GM21528 (cell line): Measurements from ENCODE around the gene NUP188.
A peak's percentile ranks its signal among the peaks of the same experiment; 100 is the strongest.

ENCODE experiments used
- ATAC-seq: cut with Tn5 transposase; IDR thresholded peaks from one replicate; pipeline ENCODE4 v1.9.1; 2021; ENCODE audit warnings: mild to moderate bottlenecking, moderate library complexity; ENCODE audit not compliant: unreplicated experiment, low FRiP score

Gene NUP188

DNA sequence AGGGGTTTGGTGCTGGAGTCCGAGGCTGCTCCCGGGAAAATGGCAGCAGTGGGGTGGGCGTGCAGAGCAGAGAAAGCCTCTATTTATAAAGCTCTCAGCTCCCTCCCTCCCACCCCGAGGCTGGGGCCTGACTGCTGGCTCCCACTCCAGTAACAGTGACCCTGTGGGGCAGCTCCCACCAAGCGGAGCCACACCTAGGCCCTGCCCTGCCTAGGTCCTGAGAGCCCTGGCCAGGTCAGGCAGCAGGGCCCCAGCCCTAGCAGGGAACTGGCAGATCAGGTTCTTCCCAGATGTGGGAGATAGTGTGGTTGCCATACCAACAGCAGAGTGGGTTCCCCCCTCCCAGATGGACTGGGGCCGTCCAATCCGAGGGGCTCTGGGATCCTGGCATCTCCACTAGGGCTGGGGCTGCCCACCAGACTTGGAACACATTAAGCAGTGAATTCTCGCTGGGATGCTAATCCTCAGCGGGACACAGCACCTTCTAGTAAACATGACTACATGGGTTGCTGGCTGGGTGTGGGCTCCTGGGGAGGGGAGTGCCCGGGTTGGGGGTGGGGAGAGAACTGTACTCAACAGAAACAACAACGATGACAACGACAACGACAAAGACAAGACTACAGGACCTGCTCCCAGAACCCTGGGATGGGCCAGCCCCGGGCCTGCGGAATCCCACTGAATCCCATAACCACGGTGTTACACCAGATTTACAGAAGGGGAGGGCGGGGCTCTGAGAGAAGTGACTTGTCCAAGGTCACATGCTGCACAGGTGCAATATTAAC, 79.1 kb downstream of the NUP188 start:
- no peak for ATAC-seq

DNA sequence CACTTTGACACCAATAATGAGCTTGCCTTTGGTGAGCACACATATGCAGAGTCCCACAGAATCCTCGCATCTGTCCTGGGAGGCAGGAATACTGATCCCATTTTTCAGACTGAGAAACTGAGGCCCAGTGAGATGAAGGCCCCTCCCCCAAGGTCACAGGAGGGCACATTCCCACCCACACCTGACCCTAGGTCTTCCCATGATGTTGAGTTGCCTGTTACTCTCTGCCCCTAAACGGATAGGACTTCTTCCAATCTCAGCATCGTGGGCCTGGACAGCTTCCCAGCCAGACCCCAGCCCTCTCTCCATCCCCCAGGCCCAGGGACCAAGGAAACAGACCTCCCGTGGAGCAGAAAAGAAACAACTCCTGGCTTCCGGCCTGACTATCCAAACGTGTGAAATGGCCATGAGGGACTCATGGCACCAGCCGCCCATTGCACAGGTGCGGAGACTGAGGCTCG, 79.8 kb downstream of the NUP188 start:
- no peak for ATAC-seq

DNA sequence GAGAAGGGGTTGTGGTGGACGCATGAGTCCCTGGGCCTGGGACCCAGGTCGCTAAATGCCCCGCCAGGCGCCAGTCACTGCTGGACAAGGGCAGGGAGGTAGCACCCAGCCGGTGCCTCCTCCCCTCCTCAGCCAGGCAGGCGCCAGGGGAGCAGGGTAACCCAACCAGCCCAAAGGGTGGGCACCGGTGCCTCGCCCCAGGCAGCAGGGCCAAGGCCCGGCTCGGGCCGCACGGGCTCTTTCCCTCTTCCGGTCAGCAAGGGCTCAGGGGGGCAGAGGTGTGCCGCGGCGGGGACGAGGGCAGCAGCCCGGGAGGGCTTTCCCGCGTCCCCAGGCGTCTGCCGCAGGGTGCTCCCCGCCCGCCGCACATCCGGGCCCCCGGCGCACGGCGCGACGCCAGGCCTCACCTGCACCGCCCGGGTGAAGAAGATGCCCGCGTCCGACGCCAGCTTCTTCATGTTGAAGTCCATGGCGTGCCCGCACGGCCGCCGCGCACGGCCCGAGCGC, 80.2 kb downstream of the NUP188 start:
- peak; percentile 43 for ATAC-seq

DNA sequence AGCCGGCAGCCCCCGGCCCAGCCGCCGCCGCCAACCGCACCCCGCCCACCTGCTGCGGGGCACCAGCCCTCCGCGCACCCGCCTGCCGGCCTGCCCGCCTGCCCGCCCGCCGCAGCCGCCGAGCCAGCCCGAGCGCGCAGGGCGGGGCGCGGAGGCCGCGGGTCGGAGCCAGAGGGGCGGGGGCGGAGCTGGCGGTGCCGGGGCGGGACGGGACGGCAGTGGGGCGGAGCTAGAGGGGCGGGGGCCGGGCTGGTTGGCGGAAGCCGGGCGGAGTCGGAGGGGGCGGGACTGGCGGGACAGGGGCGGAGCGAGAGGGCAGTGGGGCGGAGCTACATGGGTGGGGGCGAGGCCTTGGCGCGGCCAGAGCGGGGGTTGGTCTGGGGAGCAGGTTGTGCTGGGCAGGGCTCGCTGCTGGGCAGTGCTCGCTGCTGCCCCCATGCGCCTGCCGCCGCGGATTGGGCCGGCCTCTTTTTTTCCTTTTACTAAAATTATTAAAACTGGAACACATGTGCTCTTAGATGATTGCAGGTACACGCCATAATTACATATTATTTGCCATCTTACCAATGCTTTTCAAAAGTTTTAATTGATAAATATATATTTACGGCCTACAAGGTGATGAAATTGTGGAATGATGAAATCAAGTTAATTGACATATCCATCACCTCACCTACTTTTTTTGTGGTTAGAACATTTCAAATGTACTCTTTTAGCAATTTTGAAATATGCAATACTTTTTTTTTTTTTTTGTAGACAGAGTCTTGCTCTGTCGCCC, 80.9 kb downstream of the NUP188 start, which contains the start of gene SH3GLB2:
Gene SH3GLB2 (minus strand): TSS at position 140 of the 775 bp plus-strand sequence. CDS start 177 bp downstream, outside the sequence.
- ATAC-seq: peak; percentile 59

DNA sequence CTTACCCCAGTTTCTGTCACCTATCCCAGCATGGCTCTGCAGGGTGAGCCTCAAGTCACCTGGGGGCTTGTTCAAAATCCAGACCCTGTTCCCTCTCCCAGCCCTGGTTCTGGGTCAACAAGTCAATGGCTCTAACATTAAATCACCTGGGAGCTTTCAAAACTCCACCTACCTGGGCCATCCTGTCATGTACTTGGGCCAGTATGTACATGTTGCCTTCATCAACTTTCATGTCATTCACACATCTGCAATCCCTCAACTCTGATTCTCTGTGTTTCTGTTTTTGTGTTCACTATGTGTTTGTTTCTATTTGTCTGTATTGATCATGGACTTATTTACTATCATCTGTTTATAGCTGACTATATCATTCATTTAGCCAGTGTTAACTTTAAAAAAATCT, 82.7 kb downstream of the NUP188 start:
- ATAC-seq: no peak

DNA sequence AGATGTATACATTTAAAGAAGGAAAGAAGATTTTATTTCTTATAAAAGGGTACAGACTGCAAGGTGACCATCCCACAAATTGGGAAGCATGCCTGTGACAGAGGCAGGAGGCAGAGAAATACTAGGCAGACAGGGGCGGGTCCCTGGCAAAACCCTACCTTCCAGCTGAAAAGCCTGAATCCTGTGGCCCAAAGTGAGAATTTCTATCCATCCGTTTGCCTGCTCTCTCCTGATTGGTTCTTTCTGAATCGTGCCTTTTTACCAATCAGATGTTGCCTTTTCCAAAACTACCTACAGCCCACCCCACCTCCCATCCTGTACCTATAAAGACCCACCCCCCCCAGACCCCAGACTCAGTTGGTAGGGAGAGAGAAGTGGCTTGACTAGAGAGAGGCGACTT, 84.0 kb downstream of the NUP188 start:
- ATAC-seq: no peak

DNA sequence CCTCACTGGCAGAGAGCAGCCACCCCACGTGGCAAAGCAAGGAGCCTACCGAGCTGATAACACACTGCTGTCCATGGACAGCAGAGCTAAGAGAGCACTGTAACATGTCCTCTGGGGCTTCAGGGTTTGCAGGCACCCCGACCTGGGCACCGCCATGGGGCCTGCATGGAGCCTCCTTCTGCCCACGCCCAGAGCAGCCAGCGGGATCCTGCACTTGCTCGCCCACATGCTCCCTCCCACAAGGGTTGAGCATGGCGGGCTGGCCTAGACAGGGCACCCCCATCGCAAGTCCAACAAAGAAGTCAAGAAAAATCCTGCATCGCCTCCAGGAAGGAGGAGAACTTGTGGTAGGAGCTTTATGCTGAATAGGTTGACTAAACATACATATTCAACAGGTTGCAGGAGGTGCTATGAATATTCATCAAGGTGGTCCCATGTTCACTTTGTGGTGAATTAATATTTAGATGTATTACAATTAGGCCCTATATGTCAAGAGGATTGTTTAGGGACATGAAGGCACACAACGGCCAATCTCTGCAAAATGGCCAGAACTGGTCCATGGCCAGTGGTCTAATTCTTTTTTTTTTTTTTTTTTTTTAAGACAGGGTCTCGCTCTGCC, 85.2 kb downstream of the NUP188 start:
- ATAC-seq: no peak

DNA sequence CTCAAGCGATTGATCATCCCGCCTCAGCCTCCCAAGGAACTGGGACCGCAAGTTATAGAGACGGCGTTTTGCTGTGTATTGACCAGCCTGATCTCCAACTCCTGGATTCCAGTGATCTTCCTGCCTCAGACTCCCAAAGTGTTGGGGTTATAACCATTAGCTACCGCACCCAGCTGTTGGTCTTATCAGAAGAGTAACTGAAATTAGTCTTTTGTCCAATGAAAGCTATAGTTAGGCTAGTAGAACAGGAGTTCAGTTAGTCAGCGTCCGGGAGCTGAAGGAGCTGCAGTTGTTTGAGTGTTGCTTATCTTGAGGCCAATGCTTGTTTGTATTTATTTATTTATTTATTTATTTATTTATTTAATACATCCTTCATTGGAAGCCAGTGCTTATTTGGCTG, 85.7 kb downstream of the NUP188 start:
- ATAC-seq: no peak

DNA sequence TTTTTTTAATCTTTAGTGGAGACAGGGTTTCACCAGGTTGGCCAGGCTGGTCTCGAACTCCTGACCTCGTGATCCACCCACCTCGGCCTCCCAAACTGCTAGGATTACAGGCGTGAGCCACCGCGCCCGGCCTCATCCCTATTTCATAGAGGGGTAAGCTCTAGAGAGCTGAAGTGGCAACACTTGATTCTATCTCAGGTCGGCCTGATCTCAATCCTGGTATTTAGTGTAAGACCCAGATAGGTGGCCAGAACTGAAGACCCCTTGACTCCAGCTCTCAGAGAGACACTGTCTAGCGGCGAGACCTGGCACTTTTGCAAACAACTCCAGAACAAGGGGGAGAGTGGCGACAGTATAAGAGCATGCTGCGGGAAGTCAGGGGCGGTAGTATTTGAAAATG, 88.3 kb downstream of the NUP188 start:
- ATAC-seq: peak; percentile 3

DNA sequence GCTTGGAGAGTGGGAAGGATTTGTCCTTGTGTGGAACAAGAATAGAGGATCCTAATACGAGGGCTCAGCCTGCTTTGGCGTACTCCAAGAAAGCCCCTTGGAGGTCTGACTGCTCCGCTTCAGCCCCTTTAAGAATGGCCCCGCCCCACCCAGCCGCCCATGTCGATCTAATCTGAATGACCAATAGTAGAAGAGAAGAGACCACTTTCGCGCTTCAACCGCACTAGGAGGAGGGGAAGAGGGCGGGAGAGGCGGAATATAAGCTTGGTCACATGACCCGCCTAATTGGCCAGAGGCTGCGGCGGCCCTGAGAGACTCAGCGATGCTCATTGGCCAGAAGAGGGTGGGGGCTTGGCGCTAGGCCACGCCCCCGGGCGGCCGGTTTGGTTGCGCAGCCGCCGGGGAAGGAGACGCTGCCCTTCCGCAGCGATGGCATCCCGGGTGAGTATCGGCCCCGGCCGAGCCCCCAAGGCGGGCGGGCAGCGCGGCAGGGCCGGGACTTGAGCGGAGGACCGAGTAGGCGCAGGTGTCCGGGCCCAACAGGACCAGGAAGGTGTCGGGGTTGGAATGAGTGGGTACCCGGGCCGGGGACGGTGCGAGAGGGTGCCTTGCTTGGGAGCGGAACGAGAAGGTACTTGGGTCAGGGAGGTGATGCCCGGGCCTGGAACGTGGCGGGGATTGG, 88.9 kb downstream of the NUP188 start, which contains the start of gene MIGA2:
Gene MIGA2 (plus strand): TSS at position 386 of the 682 bp plus-strand sequence. CDS start 3,969 bp downstream, outside the sequence.
- peak; percentile 93 for ATAC-seq

DNA sequence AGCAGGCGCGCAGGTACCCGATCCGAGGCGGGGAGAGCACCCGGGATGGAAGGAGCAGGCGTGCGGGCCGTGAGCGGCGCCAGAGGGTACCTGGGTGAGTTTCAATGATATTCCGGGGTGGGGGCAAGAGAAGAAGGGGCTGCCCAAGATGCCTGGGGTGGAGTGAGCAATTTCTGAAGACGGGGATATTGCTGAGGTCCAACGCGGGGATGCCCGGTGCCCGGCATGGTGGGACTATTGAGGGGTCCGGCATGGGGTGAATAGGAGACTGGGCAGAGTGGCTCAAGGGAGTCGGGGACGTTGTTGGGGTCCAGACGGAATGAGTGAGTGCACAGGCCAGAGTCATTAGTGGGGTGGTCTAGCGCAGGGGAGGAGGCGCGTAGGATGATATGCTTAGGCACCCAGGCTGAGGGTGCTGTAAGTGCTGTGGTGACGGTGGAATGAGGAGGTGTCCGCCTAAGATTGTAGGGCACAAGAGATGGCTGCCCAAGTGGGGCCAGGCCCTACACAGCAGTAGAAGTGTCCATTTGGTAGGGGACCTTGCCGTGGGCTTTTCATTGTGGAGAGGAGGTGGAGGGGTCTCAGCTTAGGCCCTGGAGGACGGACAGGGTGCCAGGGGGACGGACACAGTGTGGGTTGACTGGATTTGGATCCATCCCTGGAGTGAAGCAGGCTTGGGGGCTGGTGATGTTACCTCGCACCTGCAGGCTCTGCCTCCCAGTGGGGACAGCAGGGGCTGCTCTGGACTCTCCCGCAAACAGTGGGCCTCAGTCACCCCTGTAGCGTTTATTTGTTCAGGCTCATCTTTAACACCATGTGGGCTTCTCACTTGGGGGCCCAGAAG, 89.6 kb downstream of the NUP188 start:
- ATAC-seq: no peak

DNA sequence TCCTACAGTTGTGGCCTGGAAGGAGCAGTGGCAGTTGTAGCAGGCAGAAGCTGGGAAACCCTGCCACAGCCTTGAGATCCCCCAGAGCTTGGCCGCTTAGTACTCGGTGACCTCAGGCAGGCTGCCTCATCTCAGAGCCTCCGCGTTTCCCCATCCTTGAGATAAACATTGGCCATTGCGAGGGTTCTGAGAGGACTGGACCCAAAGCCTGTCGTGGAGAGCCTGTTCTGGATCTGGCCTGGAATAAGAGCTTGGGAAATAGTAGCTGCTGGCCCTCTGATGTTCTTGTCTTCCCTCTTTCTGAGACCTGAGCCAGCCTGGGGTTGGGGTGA, 90.2 kb downstream of the NUP188 start:
- ATAC-seq: no peak

DNA sequence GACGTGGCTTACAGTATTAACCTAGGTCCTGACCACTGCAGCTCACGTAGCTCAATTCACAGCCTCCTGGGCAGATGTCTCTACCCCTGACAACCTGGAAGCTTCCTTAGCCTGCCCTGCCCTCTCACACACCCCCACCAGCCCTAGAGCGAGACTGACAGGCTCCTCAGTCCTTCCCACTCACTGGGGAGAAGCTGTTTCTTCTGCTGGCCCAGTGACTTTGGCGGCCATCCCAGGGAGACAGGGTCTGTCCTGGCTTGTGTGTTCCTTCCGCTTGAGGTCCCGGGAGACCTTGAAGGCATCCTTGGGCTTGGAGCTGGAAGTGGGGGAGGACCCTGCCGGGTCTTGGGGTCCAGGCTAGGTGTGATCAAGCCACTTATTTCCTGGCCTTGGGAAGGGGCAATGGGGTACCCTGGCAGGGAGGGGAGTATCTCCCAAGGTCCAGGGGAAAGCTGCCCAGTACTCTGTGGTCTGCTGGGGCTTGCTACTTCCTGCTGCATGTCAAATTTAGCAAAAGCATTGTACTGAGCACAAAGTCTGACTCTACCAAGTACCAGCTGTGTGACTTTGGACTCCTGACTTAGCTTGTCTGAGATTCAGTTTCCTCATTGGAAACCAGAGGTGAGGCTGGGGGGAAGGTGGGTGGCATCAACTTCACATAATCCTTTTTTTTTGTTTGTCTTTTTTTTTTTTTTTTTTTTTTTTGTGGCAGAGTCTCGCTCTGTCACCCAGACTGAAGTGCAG, 90.8 kb downstream of the NUP188 start:
- no peak for ATAC-seq

DNA sequence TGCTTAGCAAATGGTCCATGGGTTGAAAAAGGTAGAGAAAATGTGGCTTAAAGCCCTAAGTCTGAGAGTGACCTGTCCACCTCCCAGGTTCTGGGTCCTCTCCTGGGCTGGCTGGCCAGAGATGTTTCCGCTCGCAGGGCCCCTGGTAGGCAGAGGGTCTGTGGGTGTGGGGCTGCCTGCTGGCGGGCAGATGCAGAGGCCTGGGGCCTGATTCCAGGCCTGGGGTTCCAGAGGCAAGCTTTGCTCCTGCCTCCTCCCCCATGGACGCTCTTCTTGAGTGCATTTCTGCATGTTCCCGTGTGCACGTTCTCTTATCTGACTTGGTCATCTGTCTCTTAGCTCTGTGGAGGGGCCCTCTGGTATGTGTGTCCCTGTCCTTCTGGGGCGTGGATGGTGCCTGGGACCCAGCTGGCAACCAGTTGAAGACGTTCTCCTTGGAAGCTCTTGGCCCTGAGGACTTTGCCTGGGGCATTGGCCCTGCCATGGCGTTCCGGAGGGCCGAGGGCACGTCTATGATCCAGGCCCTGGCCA, 92.7 kb downstream of the NUP188 start:
- ATAC-seq: no peak

DNA sequence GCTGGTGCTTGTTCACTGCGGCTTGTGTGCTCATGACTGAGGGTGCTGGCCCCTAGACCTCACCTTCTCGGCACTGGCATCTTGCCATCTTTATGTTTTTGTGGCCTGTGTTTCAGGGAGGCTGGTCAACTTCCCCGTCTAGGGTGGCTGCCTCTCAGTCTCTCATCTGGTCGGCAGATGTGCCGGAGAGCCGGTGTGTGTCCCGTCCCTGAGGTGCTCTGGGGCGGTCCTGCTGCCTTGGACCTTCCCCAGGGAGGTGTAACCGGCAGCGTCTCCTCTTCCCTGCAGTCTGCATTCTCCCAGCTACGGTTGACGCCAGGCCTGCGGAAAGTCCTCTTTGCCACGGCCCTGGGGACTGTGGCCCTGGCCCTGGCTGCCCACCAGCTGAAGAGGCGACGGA, 94.5 kb downstream of the NUP188 start:
- no peak for ATAC-seq

DNA sequence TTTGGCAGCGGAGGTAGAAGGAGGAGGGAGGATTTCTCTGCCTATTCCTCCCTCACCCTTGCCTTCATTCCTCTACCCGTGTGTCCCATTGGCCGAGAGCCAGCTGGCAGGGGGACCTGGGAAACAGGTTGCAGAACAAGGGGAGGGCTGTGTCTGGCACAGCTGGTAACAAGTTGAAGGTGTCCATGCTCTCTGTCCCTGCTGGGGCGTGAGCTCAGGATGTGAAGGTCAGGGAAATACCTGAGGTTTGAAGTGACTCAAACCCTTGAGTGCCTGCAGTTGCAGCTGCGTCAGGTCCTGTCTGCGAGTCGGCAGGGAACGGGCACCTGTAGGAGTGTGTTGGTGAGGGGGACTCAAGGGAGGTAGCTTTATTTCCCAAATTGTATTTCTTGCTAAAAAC, 105.1 kb downstream of the NUP188 start:
- no peak for ATAC-seq

DNA sequence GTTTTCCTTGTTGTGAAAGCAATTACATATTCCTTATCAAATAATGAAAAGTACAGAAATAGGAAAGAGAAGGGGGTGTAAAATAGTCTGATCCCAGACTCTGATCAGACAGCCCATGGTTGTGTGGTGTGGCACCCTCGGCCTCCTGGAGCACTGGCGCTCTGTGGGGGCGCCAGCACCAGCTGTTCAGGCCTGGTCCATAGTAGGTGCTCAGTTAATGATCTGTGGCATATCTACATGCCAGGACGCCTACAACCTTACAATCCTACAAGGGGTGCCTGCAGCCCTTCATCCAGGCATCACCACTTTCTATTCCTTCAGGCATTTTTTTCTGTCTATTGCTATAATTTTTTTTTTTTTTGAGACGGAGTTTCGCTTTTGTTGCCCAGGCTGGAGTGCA, 105.5 kb downstream of the NUP188 start:
- no peak for ATAC-seq

DNA sequence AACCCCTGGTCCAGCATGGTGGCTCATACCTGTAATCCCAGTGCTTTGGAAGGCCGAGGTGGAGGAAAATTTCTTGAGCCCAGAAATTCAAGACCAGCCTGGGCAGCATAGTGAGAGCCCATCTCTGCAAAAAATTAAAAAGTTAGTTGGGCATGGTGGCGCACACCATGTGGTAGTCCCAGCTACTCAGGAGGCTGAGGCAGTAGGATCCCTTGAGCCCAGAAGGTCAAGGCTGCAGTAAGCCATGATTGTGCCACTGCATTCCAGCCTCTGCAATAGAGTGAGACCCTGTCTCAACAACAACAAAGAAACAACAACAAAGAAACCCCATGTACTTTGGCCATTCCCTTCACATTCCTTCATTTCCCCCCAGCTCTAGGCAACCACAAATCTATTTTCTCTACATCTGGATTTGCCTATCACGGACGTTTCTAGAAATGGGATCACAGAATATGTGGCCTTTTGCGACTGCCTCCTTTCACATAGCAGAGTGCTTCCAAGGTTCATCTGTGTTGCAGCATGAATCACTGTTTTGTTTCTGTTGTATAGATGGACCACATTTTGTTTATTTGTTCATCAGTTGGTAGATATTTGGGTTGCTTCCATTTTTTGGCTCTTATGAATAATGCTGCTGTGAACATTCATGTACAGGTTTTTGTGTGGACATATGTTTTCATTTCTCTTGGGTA, 106.8 kb downstream of the NUP188 start:
- ATAC-seq: no peak
